HEK293 (cell line): ENCODE data around the gene CDC5L.
A peak's percentile ranks its signal among the peaks of the same experiment; 100 is the strongest.

Source experiments
- CTCF ChIA-PET: fragments of 350-600 bp; formaldehyde crosslinking; extraction: SDS; loops from one replicate; lab custom pipeline; 2021; ENCODE audit warnings: antibody characterized with exemption; lab: Yijun Ruan, JAX
- POLR2A ChIA-PET: fragments of 300-600 bp; formaldehyde crosslinking; extraction: SDS; loops from one replicate; lab custom pipeline; 2020; ENCODE audit warnings: antibody characterized with exemption, inconsistent platforms; lab: Yijun Ruan, JAX
- H3K27ac ChIP-seq: fragments of 200-500 bp; sonication (Bioruptor generic); 2 replicates; pipeline ENCODE4 v1.5.1; 2014; ENCODE audit warnings: low read depth, low read length, control low read depth, inconsistent platforms; ENCODE audit errors: extremely low read depth
- H3K36me3 ChIP-seq, 2 experiments: fragments of 200-500 bp in 1 of 2; sonication (Bioruptor generic) in 1 of 2; 1 replicate in 1 of 2; 2 replicates in 1 of 2; pipeline ENCODE4 v1.5.1; 2014 to 2017; ENCODE audit warnings: inconsistent platforms in 2 of 2, low read length in 2 of 2; ENCODE audit not compliant: control insufficient read depth in 2 of 2, insufficient read depth in 1 of 2
- H3K4me1 ChIP-seq: fragments of 200-500 bp; sonication (Bioruptor generic); 2 replicates; pipeline ENCODE4 v1.5.1; 2014; ENCODE audit warnings: mild to moderate bottlenecking, low read length, inconsistent platforms; ENCODE audit not compliant: control insufficient read depth, insufficient read depth
- H3K4me3 ChIP-seq: 2 replicates; pipeline ENCODE4 v1.5.1; 2011; ENCODE audit warnings: low read depth, mild to moderate bottlenecking, control low read depth, low read length, moderate library complexity
- H3K9me3 ChIP-seq: fragments of 200-500 bp; sonication (Bioruptor generic); 2 replicates; pipeline ENCODE4 v1.5.1; 2014; ENCODE audit warnings: low read depth, low read length, inconsistent platforms; ENCODE audit not compliant: control insufficient read depth, insufficient read depth
- AEBP2 ChIP-seq: fragments of 450-650 bp; formaldehyde crosslinking; IDR thresholded peaks from 2 replicates; pipeline ENCODE4 v1.5.1; 2016; ENCODE audit warnings: missing biosample characterization, missing genetic modification characterization, borderline replicate concordance
- BCL11A ChIP-seq: fragments of 450-650 bp; formaldehyde crosslinking; IDR thresholded peaks from 2 replicates; pipeline ENCODE4 v1.5.1; 2016; ENCODE audit warnings: low read depth, missing biosample characterization, missing genetic modification characterization
- CTCF ChIP-seq: fragments of 450-650 bp; formaldehyde crosslinking; IDR thresholded peaks from 2 replicates; pipeline ENCODE4 v1.5.1; 2016; ENCODE audit warnings: missing biosample characterization, missing genetic modification characterization
- ZFHX2 ChIP-seq: fragments of 450-650 bp; formaldehyde crosslinking; conservative IDR thresholded peaks from 2 replicates; pipeline ENCODE4 v1.5.1; 2016; ENCODE audit warnings: missing biosample characterization, missing genetic modification characterization
- ZNF184 ChIP-seq: fragments of 450-650 bp; IDR thresholded peaks from 2 replicates; pipeline ENCODE4 v1.5.1; 2018; ENCODE audit warnings: missing biosample characterization, mild to moderate bottlenecking, missing genetic modification characterization
- ZNF202 ChIP-seq: fragments of 450-650 bp; formaldehyde crosslinking; IDR thresholded peaks from 2 replicates; pipeline ENCODE4 v1.5.1; 2016; ENCODE audit warnings: missing biosample characterization, missing genetic modification characterization, borderline replicate concordance
- ZNF223 ChIP-seq: fragments of 450-650 bp; formaldehyde crosslinking; IDR thresholded peaks from 2 replicates; pipeline ENCODE4 v1.5.1; 2016; ENCODE audit warnings: missing biosample characterization, missing genetic modification characterization
- ZNF24 ChIP-seq: fragments of 450-650 bp; formaldehyde crosslinking; IDR thresholded peaks from 2 replicates; pipeline ENCODE4 v1.5.1; 2016; ENCODE audit warnings: missing biosample characterization, missing genetic modification characterization
- ZNF302 ChIP-seq: fragments of 450-650 bp; formaldehyde crosslinking; IDR thresholded peaks from 2 replicates; pipeline ENCODE4 v1.5.1; 2016; ENCODE audit warnings: missing biosample characterization, missing genetic modification characterization, low read depth
- ZNF324 ChIP-seq: fragments of 450-650 bp; formaldehyde crosslinking; IDR thresholded peaks from 2 replicates; pipeline ENCODE4 v1.5.1; 2016; ENCODE audit warnings: missing biosample characterization, missing genetic modification characterization
- ZNF354C ChIP-seq: fragments of 450-650 bp; formaldehyde crosslinking; IDR thresholded peaks from 2 replicates; pipeline ENCODE4 v1.5.1; 2016; ENCODE audit warnings: missing biosample characterization, missing genetic modification characterization, low read depth, borderline replicate concordance
- ZNF433 ChIP-seq: fragments of 450-650 bp; formaldehyde crosslinking; IDR thresholded peaks from 2 replicates; pipeline ENCODE4 v1.5.1; 2016; ENCODE audit warnings: missing biosample characterization, missing genetic modification characterization, low read depth
- ZNF501 ChIP-seq: fragments of 450-650 bp; formaldehyde crosslinking; IDR thresholded peaks from 2 replicates; pipeline ENCODE4 v1.5.1; 2016; ENCODE audit warnings: missing biosample characterization, missing genetic modification characterization
- ZNF600 ChIP-seq: fragments of 450-650 bp; formaldehyde crosslinking; IDR thresholded peaks from 2 replicates; pipeline ENCODE4 v1.5.1; 2016; ENCODE audit warnings: missing biosample characterization, missing genetic modification characterization
- ZNF621 ChIP-seq: fragments of 450-650 bp; formaldehyde crosslinking; IDR thresholded peaks from 2 replicates; pipeline ENCODE4 v1.5.1; 2017; ENCODE audit warnings: missing biosample characterization, missing genetic modification characterization
- ZNF768 ChIP-seq: fragments of 450-650 bp; formaldehyde crosslinking; IDR thresholded peaks from 2 replicates; pipeline ENCODE4 v1.5.1; 2018; ENCODE audit warnings: missing biosample characterization, mild to moderate bottlenecking, missing genetic modification characterization
- ZNF785 ChIP-seq: fragments of 450-650 bp; formaldehyde crosslinking; IDR thresholded peaks from 2 replicates; pipeline ENCODE4 v1.5.1; 2016; ENCODE audit warnings: missing biosample characterization, missing genetic modification characterization

Gene CDC5L

GRCh38 chr6:44458551-44458950, 71.0 kb downstream of the CDC5L start:
- Histone ChIP-seq H3K4me3 (no peak overlapping the region), H3K4me1 (peaks cover 5% of the 10 kb centered on the region), H3K36me3 (no peaks in the 10 kb centered on the region; a peak in 1 of 3 replicates), H3K27ac (no peak overlapping the region)
- CTCF ChIA-PET, result interaction anchor here (0.7 to 15.0 kb wide), 6 partner anchors 11 to 1790 kb away, joined by 4 to 302 read pairs (median 36); no protein-coding TSS in a partner anchor
- TF ChIP-seq CTCF (tag by site-specific recombination) (no peak), BCL11A (tag by site-specific recombination) (no peak), ZNF223 (tag by site-specific recombination) (no peak)
- TF ChIP-seq, all 188 proteins: peak for 0
- H3K9me3 ChIP-seq, result no peaks in the 10 kb centered on the region
- POLR2A ChIA-PET, result no interaction called here

- POLR2A ChIA-PET, result no interaction called here
- no peak overlapping the region for H3K27ac ChIP-seq
- TF ChIP-seq ZNF501 (tag by site-specific recombination) (no peak), ZFHX2 (tag by site-specific recombination) (peak; percentile 24; the same call in 1 of the 2 replicates)
- H3K4me3 ChIP-seq, result no peak overlapping the region
- CTCF ChIA-PET, result interaction anchor here (7.6 to 15.0 kb wide), 2 partner anchors 14 to 31 kb away, joined by 58 to 302 read pairs; no protein-coding TSS in a partner anchor
- H3K4me1 ChIP-seq, result no peaks in the 10 kb centered on the region
- no peaks in the 10 kb centered on the region for H3K36me3 ChIP-seq
- H3K9me3 ChIP-seq, result no peaks in the 10 kb centered on the region
Observed at GRCh38 chr6:44462335-44462734, 74.8 kb downstream of the CDC5L start.

- Histone ChIP-seq H3K9me3 (no peaks in the 10 kb centered on the region), H3K27ac (no peak overlapping the region), H3K4me3 (no peak overlapping the region), H3K4me1 (no peaks in the 10 kb centered on the region), H3K36me3 (no peaks in the 10 kb centered on the region)
- CTCF ChIA-PET, result interaction anchor here (0.5 to 15.0 kb wide), 5 partner anchors 13 to 1459 kb away, joined by 3 to 302 read pairs (median 4); no protein-coding TSS in a partner anchor
- POLR2A ChIA-PET, result no interaction called here
- no peak for TF ChIP-seq ZNF600
- TF ChIP-seq ZNF768 (tag by site-specific recombination), result 0 out of 2 replicates have a peak, but pooled peaks have one; percentile 34
Observed at GRCh38 chr6:44462797-44463727, 75.6 kb downstream of the CDC5L start.

DNA sequence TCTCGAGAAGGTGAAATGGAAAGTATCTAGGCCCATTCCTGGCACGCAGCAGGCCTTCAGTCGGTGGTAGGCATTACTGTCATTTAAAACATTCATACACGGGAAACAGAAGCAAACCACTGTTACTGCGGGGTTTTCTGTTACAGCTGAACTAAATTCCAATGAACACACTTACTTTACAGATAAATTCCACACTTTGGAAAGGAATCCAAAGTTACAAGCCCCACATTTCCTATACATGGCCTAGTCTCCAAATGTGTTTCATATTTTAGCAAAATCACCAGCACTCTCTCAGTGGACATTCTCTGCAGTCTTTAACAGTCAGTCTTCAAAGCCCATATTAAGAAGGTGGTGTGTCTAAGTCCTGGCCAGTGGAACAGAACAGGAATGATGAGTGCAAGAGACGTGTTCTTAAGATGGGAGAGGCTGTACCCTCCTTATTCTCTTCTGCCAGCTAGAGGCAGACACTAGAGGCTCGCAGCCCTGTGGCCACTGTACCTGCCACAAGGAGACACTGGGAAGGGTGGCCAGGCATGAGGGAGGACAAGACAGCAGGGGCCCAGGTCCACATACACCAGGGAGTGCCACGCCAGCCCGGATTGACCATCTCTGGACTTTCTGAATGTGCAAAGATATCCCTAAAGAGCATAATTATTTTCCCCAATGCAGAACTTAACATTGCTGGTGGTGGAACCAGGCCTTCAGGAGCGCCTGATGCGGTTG, 76.4 kb downstream of the CDC5L start:
- no peaks in the 10 kb centered on the region for H3K9me3 ChIP-seq
- H3K4me1 ChIP-seq, result no peaks in the 10 kb centered on the region
- ChIA-PET POLR2A (no interaction called here), CTCF (interaction anchor here (0.6 to 15.0 kb wide), 3 partner anchors 12 to 837 kb away, joined by 3 to 302 read pairs (median 58); no protein-coding TSS in a partner anchor)
- no peaks in the 10 kb centered on the region for H3K36me3 ChIP-seq
- TF ChIP-seq ZNF354C, result no peak
- TF ChIP-seq AEBP2 (tag by site-specific recombination), result no peak
- no peak for TF ChIP-seq ZNF202 (tag by site-specific recombination)
- no peak for TF ChIP-seq ZNF324 (tag by site-specific recombination)
- no peak for TF ChIP-seq ZNF302 (tag by site-specific recombination)
- TF ChIP-seq ZNF24, result no peak
- no peak for TF ChIP-seq ZNF184
- no peak for TF ChIP-seq ZNF785 (tag by site-specific recombination)
- TF ChIP-seq ZNF621 (tag by site-specific recombination), result no peak
- no peak for TF ChIP-seq ZNF433 (tag by site-specific recombination)
- TF ChIP-seq, all 188 proteins: peak for 0
- Histone ChIP-seq H3K4me3 (no peak overlapping the region), H3K27ac (no peak overlapping the region)
